ENCODE results near the gene NECAP2.
"Not testable (repeated sequence)": the region's sequence is repeated elsewhere in the genome, so short reads cannot be mapped to it uniquely, and the experiment has no call there.

The NECAP2 gene

GRCh38 chr1:16459352-16459925 lies 18.9 kb downstream of the NECAP2 start:
- H3K4me3 ChIP-seq (ENCODE audit: low read depth, low read length): no peak overlapping the region
- no peak for TF ChIP-seq CTCF (IDR thresholded peaks at IDR 0.05; ENCODE audit: control insufficient read depth, extremely low read depth, insufficient read depth)
- DNase-seq (ENCODE audit: low read depth): no peak

GRCh38 chr1:16461681-16462080 lies 21.2 kb downstream of the NECAP2 start:
- DNase-seq (ENCODE audit: low read depth): no peak
- no peak for TF ChIP-seq CTCF (IDR thresholded peaks at IDR 0.05; ENCODE audit: control insufficient read depth, extremely low read depth, insufficient read depth)
- no peak overlapping the region for H3K4me3 ChIP-seq (ENCODE audit: low read depth, low read length)

GRCh38 chr1:16462773-16463330 lies 22.3 kb downstream of the NECAP2 start:
- H3K4me3 ChIP-seq (ENCODE audit: low read depth, low read length): no peak overlapping the region
- TF ChIP-seq CTCF (IDR thresholded peaks at IDR 0.05; ENCODE audit: control insufficient read depth, extremely low read depth, insufficient read depth): no peak
- DNase-seq (ENCODE audit: low read depth): no peak

- no peak for TF ChIP-seq CTCF (IDR thresholded peaks at IDR 0.05; ENCODE audit: control insufficient read depth, extremely low read depth, insufficient read depth)
- DNase-seq (ENCODE audit: low read depth): no peak
- H3K4me3 ChIP-seq (ENCODE audit: low read depth, low read length): no peak overlapping the region
Measured at GRCh38 chr1:16464917-16465625, 24.5 kb downstream of the NECAP2 start.

GRCh38 chr1:16468558-16468957 lies 28.0 kb downstream of the NECAP2 start:
- no peak for TF ChIP-seq CTCF (IDR thresholded peaks at IDR 0.05; ENCODE audit: control insufficient read depth, extremely low read depth, insufficient read depth)
- no peak for DNase-seq (ENCODE audit: low read depth)
- no peak overlapping the region for H3K4me3 ChIP-seq (ENCODE audit: low read depth, low read length)

- no peak overlapping the region for H3K4me3 ChIP-seq (ENCODE audit: low read depth, low read length)
- TF ChIP-seq CTCF (IDR thresholded peaks at IDR 0.05; ENCODE audit: control insufficient read depth, extremely low read depth, insufficient read depth): no peak
- no peak for DNase-seq (ENCODE audit: low read depth)
Measured at GRCh38 chr1:16474166-16474800, 33.8 kb downstream of the NECAP2 start.

- H3K4me3 ChIP-seq (ENCODE audit: low read depth, low read length); DNase-seq (ENCODE audit: low read depth): not testable (repeated sequence)
Measured at GRCh38 chr1:16474891-16475290, 34.4 kb downstream of the NECAP2 start.

GRCh38 chr1:16475771-16476770 lies 35.5 kb downstream of the NECAP2 start:
- DNase-seq (ENCODE audit: low read depth); H3K4me3 ChIP-seq (ENCODE audit: low read depth, low read length): not testable (repeated sequence)
